ENCODE results near the gene GFOD2. TPM values are rescaled to one million over a fixed set of nuclear protein-coding genes. Genes with fewer than 3 reads are reported as not detected.
A peak's percentile ranks its signal among the peaks of the same experiment; 100 is the strongest.

The GFOD2 gene
- polyA plus RNA-seq, 3 donors = 3.7 to 9.4 (median 3.8) TPM

DNA sequence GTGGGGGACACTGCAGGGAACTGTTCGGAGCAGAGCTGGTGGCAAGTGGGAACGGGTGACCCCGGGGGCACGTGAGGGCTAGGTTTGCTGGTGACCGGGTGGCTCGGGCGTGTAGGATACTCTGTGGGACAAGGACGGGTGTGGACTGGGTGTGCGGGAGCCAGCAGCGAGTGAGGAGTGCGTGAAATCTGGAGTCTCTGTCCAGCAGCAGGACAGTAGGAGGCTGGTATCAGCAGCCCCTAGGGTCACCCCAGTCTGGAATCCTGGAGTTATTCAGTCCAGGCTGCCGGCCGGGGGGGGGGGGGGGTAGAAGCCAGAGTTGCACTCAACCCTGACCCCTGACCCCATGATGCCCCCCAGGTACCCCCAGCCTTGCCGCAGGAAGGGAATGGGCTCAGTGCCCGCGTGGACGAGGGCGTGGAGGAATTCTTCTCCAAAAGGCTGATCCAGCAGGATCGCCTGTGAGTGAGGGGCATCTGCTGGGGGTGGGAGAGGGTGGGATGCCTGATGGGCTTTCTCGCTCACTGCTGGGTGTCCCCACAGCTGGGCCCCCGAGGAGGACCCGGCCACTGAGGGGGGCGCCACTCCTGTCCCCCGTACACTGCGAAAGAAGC is 65.2 kb downstream of the GFOD2 start:
- Mint-ChIP-seq H3K9me3 (peaks cover 0 to 1% (median 0%) of the 10 kb centered on the region in 7 donors), H3K36me3 (peaks cover 7 to 14% of the 10 kb centered on the region in 2 donors), H3K27ac (no peak overlapping the region), H3K4me1 (peaks cover 4% of the 10 kb centered on the region), H3K4me3 (no peak overlapping the region), H3K27me3 (ENCODE audit: low read depth in 3 of 3) (peaks cover 2 to 5% (median 5%) of the 10 kb centered on the region in 3 donors)
- WGBS (ENCODE audit: insufficient coverage) = 97% methylated on average over 16 of the region's 25 CpGs
- no peak overlapping the region for H3K27ac ChIP-seq (ENCODE audit: low read depth in 1 of 2, low read length in 2 of 2)
- no peak overlapping the region for H3K4me3 ChIP-seq (replicated peaks in 1 of 3; ENCODE audit: low read depth in 2 of 3, low read length in 3 of 3)
- peak in 1 of 3 donors; percentile 2 for DNase-seq
- H3K27me3 ChIP-seq (ENCODE audit: control insufficient read depth in 2 of 2, insufficient read depth in 2 of 2, low read length in 2 of 2) = no peaks in the 10 kb centered on the region
- intact Hi-C loops (cut with micrococcal nuclease) = no loop called here
- H3K36me3 ChIP-seq (replicated peaks in 1 of 2; ENCODE audit: control insufficient read depth in 1 of 2, insufficient read depth in 2 of 2, low read length in 2 of 2) = peaks cover 0 to 4% of the 10 kb centered on the region in 2 donors
- H3K79me2 ChIP-seq (ENCODE audit: insufficient read depth, low read length) = no peaks in the 10 kb centered on the region
- no peak for TF ChIP-seq CTCF (IDR thresholded peaks at IDR 0.05)
- H3K4me1 ChIP-seq (ENCODE audit: control insufficient read depth in 1 of 2, insufficient read depth in 2 of 2, low read length in 2 of 2) = peaks cover 2 to 5% of the 10 kb centered on the region in 2 donors
- H3K9ac ChIP-seq (ENCODE audit: insufficient read depth, low read length, poor library complexity, severe bottlenecking) = no peak overlapping the region
- H3K9me3 ChIP-seq (replicated peaks in 1 of 2; ENCODE audit: control insufficient read depth in 1 of 2, insufficient read depth in 1 of 2, low read length in 2 of 2) = no peaks in the 10 kb centered on the region
- no peak overlapping the region for H2AFZ ChIP-seq (ENCODE audit: insufficient read depth, low read depth, low read length, poor library complexity, severe bottlenecking)
- no peaks in the 10 kb centered on the region for H4K20me1 ChIP-seq (ENCODE audit: insufficient read depth, low read length)
- H3K4me2 ChIP-seq (replicated peaks; ENCODE audit: extremely low read depth, low read length, poor library complexity, severe bottlenecking) = no peak overlapping the region

DNA sequence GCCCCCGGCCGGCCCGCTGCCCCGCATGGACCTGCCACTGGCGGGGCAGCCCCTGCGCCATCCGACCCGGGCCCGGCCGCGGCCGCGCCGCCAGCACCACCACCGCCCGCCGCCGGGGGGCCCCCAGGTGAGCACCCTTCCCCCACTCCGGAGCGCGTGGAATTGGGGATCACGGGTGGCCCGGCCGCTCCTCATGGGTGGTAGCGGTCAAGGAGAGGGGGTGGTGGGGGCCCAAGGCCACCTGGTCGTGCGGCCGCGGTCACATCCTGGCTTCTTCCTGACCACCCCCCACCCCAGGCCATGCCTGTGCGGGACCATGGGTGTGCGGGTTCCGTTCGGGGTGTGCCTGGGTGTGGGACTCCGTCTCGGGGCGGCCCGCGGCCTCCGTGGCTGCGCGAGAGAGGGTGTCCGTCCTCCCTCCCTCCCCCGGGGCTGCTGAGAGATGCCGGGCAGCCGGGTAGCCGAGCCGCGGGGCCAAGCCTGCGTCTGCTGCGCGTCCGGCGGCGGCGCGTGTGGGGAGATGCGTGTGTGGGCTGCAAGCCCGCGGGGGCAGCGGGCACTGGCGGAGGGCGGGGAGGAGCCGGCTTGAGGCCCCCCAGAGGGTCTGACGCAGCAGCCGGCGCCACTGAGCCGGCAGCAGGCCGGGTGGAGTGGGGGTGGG is 65.9 kb downstream of the GFOD2 start:
- no peak overlapping the region for H3K27ac Mint-ChIP-seq
- Histone ChIP-seq H3K27ac (ENCODE audit: low read depth in 1 of 2, low read length in 2 of 2) (no peak overlapping the region), H3K4me1 (ENCODE audit: control insufficient read depth in 1 of 2, insufficient read depth in 2 of 2, low read length in 2 of 2) (no peaks in the 10 kb centered on the region), H3K27me3 (ENCODE audit: control insufficient read depth in 2 of 2, insufficient read depth in 2 of 2, low read length in 2 of 2) (no peaks in the 10 kb centered on the region), H3K36me3 (replicated peaks in 1 of 2; ENCODE audit: control insufficient read depth in 1 of 2, insufficient read depth in 2 of 2, low read length in 2 of 2) (peaks cover 0 to 4% of the 10 kb centered on the region in 2 donors), H2AFZ (ENCODE audit: insufficient read depth, low read depth, low read length, poor library complexity, severe bottlenecking) (no peak overlapping the region), H3K9me3 (replicated peaks in 1 of 2; ENCODE audit: control insufficient read depth in 1 of 2, insufficient read depth in 1 of 2, low read length in 2 of 2) (no peaks in the 10 kb centered on the region), H3K4me3 (replicated peaks in 1 of 3; ENCODE audit: low read depth in 2 of 3, low read length in 3 of 3) (no peak overlapping the region), H3K79me2 (ENCODE audit: insufficient read depth, low read length) (no peaks in the 10 kb centered on the region), H4K20me1 (ENCODE audit: insufficient read depth, low read length) (no peaks in the 10 kb centered on the region), H3K9ac (ENCODE audit: insufficient read depth, low read length, poor library complexity, severe bottlenecking) (no peak overlapping the region), H3K4me2 (replicated peaks; ENCODE audit: extremely low read depth, low read length, poor library complexity, severe bottlenecking) (no peak overlapping the region)
- no peaks in the 10 kb centered on the region for H3K4me1 Mint-ChIP-seq
- no peak overlapping the region for H3K4me3 Mint-ChIP-seq
- H3K27me3 Mint-ChIP-seq (ENCODE audit: low read depth in 3 of 3) = peaks cover 2 to 6% (median 5%) of the 10 kb centered on the region in 3 donors
- H3K36me3 Mint-ChIP-seq = peaks cover 7 to 12% of the 10 kb centered on the region in 2 donors
- intact Hi-C loops (cut with micrococcal nuclease) = no loop called here
- 91% methylated on average over 27 of the region's 68 CpGs for WGBS (ENCODE audit: insufficient coverage)
- peak in 1 of 3 donors; percentile 2 for DNase-seq
- peaks cover 0 to 1% (median 0%) of the 10 kb centered on the region in 7 donors for H3K9me3 Mint-ChIP-seq
- TF ChIP-seq CTCF (IDR thresholded peaks at IDR 0.05) = no peak
